Measurements from ENCODE around the gene ZFP64. TPM values are rescaled to one million over a fixed set of nuclear protein-coding genes. Genes with fewer than 3 reads are reported as not detected.
"Not testable (repeated sequence)": the region's sequence is repeated elsewhere in the genome, so short reads cannot be mapped to it uniquely, and the experiment has no call there.

Gene ZFP64
- total RNA-seq, 1 donor from 2014 or later, result 13.7 TPM

DNA sequence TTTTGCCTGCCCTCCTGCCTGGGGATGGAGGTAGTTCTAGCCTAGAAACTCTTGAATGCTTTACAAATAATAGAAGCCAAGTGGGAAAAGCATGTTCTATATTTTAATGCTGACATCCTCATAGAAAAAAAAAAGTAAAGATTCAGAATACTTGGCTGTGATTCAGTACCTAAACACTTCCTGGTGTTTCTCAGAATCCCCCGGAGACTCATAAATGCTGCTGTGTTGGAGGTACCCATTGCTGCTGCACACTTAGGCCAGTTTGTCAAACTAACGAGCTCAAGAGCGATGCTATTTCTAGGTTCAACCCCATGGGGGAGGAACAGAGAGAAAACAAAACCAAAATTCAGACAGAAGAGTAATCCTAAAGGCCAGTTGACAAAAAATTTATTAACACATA lies 38.8 kb upstream of the ZFP64 start:
- Histone ChIP-seq H3K36me3 (no peaks in the 10 kb centered on the region), H3K9ac (no peak overlapping the region), H3K4me3 (no peak overlapping the region), H3K9me3 (ENCODE audit: low read depth) (no peaks in the 10 kb centered on the region), H3K27me3 (no peaks in the 10 kb centered on the region), H3F3A (ENCODE audit: low read depth) (no peaks in the 10 kb centered on the region), H4K20me1 (ENCODE audit: low read depth) (no peaks in the 10 kb centered on the region), H3K27ac (no peak overlapping the region), H2AFZ (replicated peaks) (no peak overlapping the region), H3K4me2 (no peak overlapping the region), H3K4me1 (no peaks in the 10 kb centered on the region), H3K79me2 (ENCODE audit: low read depth) (no peaks in the 10 kb centered on the region)
- H3K4me3 Mint-ChIP-seq, result no peak overlapping the region
- H3K27me3 Mint-ChIP-seq (ENCODE audit: insufficient read depth, low read depth), result no peaks in the 10 kb centered on the region
- H3K9me3 Mint-ChIP-seq, result no peaks in the 10 kb centered on the region
- no peaks in the 10 kb centered on the region for H3K36me3 Mint-ChIP-seq
- TF ChIP-seq EZH2 (IDR thresholded peaks at IDR 0.05) (no peak), EZH2phosphoT487 (IDR thresholded peaks at IDR 0.05) (no peak)
- TF ChIP-seq, protein P1, sequence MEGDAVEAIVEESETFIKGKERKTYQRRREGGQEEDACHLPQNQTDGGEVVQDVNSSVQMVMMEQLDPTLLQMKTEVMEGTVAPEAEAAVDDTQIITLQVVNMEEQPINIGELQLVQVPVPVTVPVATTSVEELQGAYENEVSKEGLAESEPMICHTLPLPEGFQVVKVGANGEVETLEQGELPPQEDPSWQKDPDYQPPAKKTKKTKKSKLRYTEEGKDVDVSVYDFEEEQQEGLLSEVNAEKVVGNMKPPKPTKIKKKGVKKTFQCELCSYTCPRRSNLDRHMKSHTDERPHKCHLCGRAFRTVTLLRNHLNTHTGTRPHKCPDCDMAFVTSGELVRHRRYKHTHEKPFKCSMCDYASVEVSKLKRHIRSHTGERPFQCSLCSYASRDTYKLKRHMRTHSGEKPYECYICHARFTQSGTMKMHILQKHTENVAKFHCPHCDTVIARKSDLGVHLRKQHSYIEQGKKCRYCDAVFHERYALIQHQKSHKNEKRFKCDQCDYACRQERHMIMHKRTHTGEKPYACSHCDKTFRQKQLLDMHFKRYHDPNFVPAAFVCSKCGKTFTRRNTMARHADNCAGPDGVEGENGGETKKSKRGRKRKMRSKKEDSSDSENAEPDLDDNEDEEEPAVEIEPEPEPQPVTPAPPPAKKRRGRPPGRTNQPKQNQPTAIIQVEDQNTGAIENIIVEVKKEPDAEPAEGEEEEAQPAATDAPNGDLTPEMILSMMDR (IDR thresholded peaks at IDR 0.05), result no peak
- H3K4me1 Mint-ChIP-seq, result peaks cover 2% of the 10 kb centered on the region
- DNase-seq (ENCODE audit: low spot score), result no peak
- H3K27ac Mint-ChIP-seq, result no peak overlapping the region

DNA sequence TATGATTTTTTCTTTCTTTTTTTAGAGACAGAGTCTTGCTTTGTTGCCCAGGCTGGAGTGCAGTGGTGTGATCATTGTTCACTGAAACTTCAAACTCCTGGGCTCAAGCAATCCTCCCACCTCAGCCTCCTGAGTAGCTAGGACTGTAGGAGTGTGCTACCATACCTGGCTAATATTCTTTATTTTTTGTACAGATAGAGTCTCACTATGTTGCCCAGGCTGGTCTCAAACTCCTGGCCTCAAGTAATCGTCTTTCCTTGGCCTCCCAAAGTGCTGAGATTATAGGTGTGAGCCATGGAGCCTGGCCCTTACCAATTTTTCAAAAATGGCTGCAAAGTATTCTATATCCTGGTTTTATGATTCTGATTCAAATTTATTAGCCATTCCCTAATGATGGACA lies 37.8 kb upstream of the ZFP64 start:
- not testable (repeated sequence) for H3F3A ChIP-seq (ENCODE audit: low read depth); H3K36me3 Mint-ChIP-seq; H3K27ac Mint-ChIP-seq; DNase-seq (ENCODE audit: low spot score); H3K4me1 Mint-ChIP-seq; H3K27ac ChIP-seq; H3K4me2 ChIP-seq; H3K79me2 ChIP-seq (ENCODE audit: low read depth); H3K4me3 Mint-ChIP-seq; H2AFZ ChIP-seq (replicated peaks); H4K20me1 ChIP-seq (ENCODE audit: low read depth); H3K4me1 ChIP-seq; H3K9ac ChIP-seq; H3K9me3 ChIP-seq (ENCODE audit: low read depth); H3K4me3 ChIP-seq; H3K9me3 Mint-ChIP-seq; H3K36me3 ChIP-seq; H3K27me3 Mint-ChIP-seq (ENCODE audit: insufficient read depth, low read depth); H3K27me3 ChIP-seq

DNA sequence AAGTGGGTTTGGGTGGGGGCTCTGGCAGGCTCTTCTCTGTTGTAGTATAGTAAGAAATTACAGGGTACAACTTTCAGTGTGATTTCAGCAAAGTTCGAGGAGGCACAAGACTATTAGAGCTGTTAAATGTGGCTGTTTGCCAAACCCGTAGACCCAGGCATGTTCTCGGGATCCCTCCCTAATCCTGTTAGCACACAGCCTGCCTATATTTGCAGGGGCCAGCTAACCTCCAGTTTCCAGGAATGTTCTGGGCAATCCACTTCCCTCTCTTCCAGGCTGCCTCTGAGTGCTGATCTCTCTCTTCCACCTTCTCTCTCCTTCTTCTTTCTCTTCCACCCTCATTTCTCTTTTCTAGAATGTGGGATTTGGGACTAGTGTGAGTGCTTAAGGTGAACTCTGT lies 34.8 kb upstream of the ZFP64 start:
- Histone ChIP-seq H3K4me3 (no peak overlapping the region), H3K4me2 (no peak overlapping the region), H4K20me1 (ENCODE audit: low read depth) (no peaks in the 10 kb centered on the region), H2AFZ (replicated peaks) (no peak overlapping the region), H3K27ac (no peak overlapping the region), H3K79me2 (ENCODE audit: low read depth) (no peaks in the 10 kb centered on the region), H3F3A (ENCODE audit: low read depth) (no peaks in the 10 kb centered on the region), H3K27me3 (no peaks in the 10 kb centered on the region), H3K4me1 (no peaks in the 10 kb centered on the region), H3K9ac (no peak overlapping the region), H3K36me3 (no peaks in the 10 kb centered on the region), H3K9me3 (ENCODE audit: low read depth) (no peaks in the 10 kb centered on the region)
- H3K4me3 Mint-ChIP-seq, result no peak overlapping the region
- H3K9me3 Mint-ChIP-seq, result peaks cover 5% of the 10 kb centered on the region
- TF ChIP-seq, protein P1 (IDR thresholded peaks at IDR 0.05), result no peak
- no peak for TF ChIP-seq EZH2 (IDR thresholded peaks at IDR 0.05)
- TF ChIP-seq EZH2phosphoT487 (IDR thresholded peaks at IDR 0.05), result no peak
- H3K27ac Mint-ChIP-seq, result no peak overlapping the region
- no peaks in the 10 kb centered on the region for H3K36me3 Mint-ChIP-seq
- no peak for DNase-seq (ENCODE audit: low spot score)
- H3K27me3 Mint-ChIP-seq (ENCODE audit: insufficient read depth, low read depth), result no peaks in the 10 kb centered on the region
- H3K4me1 Mint-ChIP-seq, result peaks cover 2% of the 10 kb centered on the region

DNA sequence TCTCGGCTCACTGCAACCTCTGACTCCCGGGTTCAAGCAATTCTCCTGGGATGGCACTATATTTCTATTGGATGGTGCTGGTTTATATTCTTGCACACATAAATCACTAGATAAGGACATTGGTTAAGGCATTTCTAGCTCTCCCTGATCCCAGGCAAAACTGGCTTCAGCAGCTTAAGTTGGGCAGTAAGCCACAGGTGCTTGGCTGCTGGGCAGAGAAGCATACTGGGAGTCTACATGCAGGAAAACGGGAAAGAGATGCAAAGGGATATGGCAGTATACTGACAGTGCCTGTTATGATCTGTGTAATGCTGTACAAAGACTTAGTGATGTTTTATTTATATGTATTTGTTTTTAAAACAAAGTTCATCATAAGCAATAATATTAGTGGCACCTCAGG lies 33.3 kb upstream of the ZFP64 start:
- Mint-ChIP-seq H3K27ac (no peak overlapping the region), H3K27me3 (ENCODE audit: insufficient read depth, low read depth) (no peaks in the 10 kb centered on the region), H3K4me1 (peaks cover 2% of the 10 kb centered on the region), H3K4me3 (no peak overlapping the region), H3K9me3 (peaks cover 18% of the 10 kb centered on the region), H3K36me3 (no peaks in the 10 kb centered on the region)
- H3K9ac ChIP-seq, result no peak overlapping the region
- no peaks in the 10 kb centered on the region for H3F3A ChIP-seq (ENCODE audit: low read depth)
- no peaks in the 10 kb centered on the region for H3K4me1 ChIP-seq
- no peak overlapping the region for H3K27ac ChIP-seq
- no peak overlapping the region for H3K4me2 ChIP-seq
- no peaks in the 10 kb centered on the region for H3K9me3 ChIP-seq (ENCODE audit: low read depth)
- H4K20me1 ChIP-seq (ENCODE audit: low read depth), result no peaks in the 10 kb centered on the region
- TF ChIP-seq EZH2 (IDR thresholded peaks at IDR 0.05), result no peak
- no peak for TF ChIP-seq EZH2phosphoT487 (IDR thresholded peaks at IDR 0.05)
- TF ChIP-seq, protein P1 (IDR thresholded peaks at IDR 0.05), result no peak
- no peak for DNase-seq (ENCODE audit: low spot score)
- no peak overlapping the region for H2AFZ ChIP-seq (replicated peaks)
- H3K27me3 ChIP-seq, result no peaks in the 10 kb centered on the region
- H3K4me3 ChIP-seq, result no peak overlapping the region
- no peaks in the 10 kb centered on the region for H3K79me2 ChIP-seq (ENCODE audit: low read depth)
- H3K36me3 ChIP-seq, result no peaks in the 10 kb centered on the region

GRCh38 chr20:52221362-52221761 lies 29.8 kb upstream of the ZFP64 start:
- H3K9me3 Mint-ChIP-seq, result peaks cover 36% of the 10 kb centered on the region
- H3K27ac Mint-ChIP-seq; H3K9ac ChIP-seq; H3K79me2 ChIP-seq (ENCODE audit: low read depth); H3K36me3 Mint-ChIP-seq; H3F3A ChIP-seq (ENCODE audit: low read depth); H3K27me3 ChIP-seq; H2AFZ ChIP-seq (replicated peaks); DNase-seq (ENCODE audit: low spot score); H3K4me3 Mint-ChIP-seq; H3K4me1 Mint-ChIP-seq; H3K4me2 ChIP-seq; H3K4me1 ChIP-seq; H4K20me1 ChIP-seq (ENCODE audit: low read depth); H3K27ac ChIP-seq; H3K36me3 ChIP-seq; H3K4me3 ChIP-seq; H3K27me3 Mint-ChIP-seq (ENCODE audit: insufficient read depth, low read depth); H3K9me3 ChIP-seq (ENCODE audit: low read depth): not testable (repeated sequence)

DNA sequence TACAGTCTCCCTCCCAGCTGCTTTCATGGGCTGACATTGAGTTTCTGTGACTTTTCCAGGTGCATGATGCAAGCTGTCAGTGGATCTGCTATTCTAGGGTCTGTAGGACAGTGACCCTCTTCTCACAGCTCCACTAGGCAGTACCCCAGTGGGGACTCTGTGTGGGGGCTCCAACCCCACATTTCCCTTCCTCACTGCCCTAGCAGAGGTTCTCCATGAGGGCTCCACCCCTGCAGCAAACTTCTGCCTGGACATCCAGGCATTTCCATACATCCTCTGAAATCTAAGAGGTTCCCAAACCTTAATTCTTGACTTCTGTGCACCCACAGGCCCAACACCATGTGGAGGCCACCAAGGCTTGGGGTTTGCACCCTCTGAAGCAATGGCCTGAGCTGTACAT lies 29.3 kb upstream of the ZFP64 start:
- H3K27ac Mint-ChIP-seq; H3K9me3 ChIP-seq (ENCODE audit: low read depth); DNase-seq (ENCODE audit: low spot score); H3K4me1 Mint-ChIP-seq; H4K20me1 ChIP-seq (ENCODE audit: low read depth); H3K27me3 Mint-ChIP-seq (ENCODE audit: insufficient read depth, low read depth); H3K27ac ChIP-seq; H3K4me3 Mint-ChIP-seq; H3K27me3 ChIP-seq; H3K4me1 ChIP-seq; H3K9ac ChIP-seq; H3K36me3 ChIP-seq; H3K36me3 Mint-ChIP-seq; H2AFZ ChIP-seq (replicated peaks); H3K4me3 ChIP-seq; H3K79me2 ChIP-seq (ENCODE audit: low read depth); H3F3A ChIP-seq (ENCODE audit: low read depth); H3K4me2 ChIP-seq: not testable (repeated sequence)
- H3K9me3 Mint-ChIP-seq, result peaks cover 36% of the 10 kb centered on the region

All from neural progenitor cell (in vitro differentiated cells).